Keratinocyte (primary cell): Measurements from ENCODE around the gene BRCA2. TPM values are rescaled to one million over a fixed set of nuclear protein-coding genes. Genes with fewer than 3 reads are reported as not detected.

ENCODE experiments used
- DNase-seq: peaks from one replicate; pipeline ENCODE4 v3.0.0-alpha.2; 2011; ENCODE audit warnings: low read depth, missing footprints, low spot score
- FAIRE-seq: peaks from 2 replicates; lab custom pipeline; 2011; peaks lifted over from hg19 to GRCh38; lab: Jason Lieb, UNC
- H2AFZ ChIP-seq: 2 replicates; pipeline ENCODE4 v1.6.0; 2012; ENCODE audit warnings: low read length, control low read depth, inconsistent platforms; ENCODE audit not compliant: control insufficient read depth
- H3K27ac ChIP-seq: 2 replicates; pipeline ENCODE4 v1.5.1; 2011; ENCODE audit warnings: low read length; ENCODE audit not compliant: control insufficient read depth, insufficient read depth
- H3K27me3 ChIP-seq: 3 replicates; pipeline ENCODE4 v1.6.0; 2011; ENCODE audit warnings: low read length; ENCODE audit not compliant: control insufficient read depth, insufficient read depth; ENCODE audit errors: extremely low read depth
- H3K36me3 ChIP-seq, 2 experiments: 2 replicates in 1 of 2; 3 replicates in 1 of 2; pipeline ENCODE4 v1.5.1; 2011; ENCODE audit warnings: low read length in 2 of 2, mild to moderate bottlenecking in 1 of 2; ENCODE audit not compliant: control insufficient read depth in 2 of 2, insufficient read depth in 2 of 2; ENCODE audit errors: extremely low read depth in 1 of 2
- H3K4me1 ChIP-seq: 3 replicates; pipeline ENCODE4 v1.5.1; 2011; ENCODE audit warnings: low read length; ENCODE audit not compliant: control insufficient read depth, insufficient read depth; ENCODE audit errors: extremely low read depth
- H3K4me2 ChIP-seq: 3 replicates; pipeline ENCODE4 v1.6.0; 2011; ENCODE audit warnings: low read depth, low read length; ENCODE audit not compliant: control insufficient read depth, insufficient read depth; ENCODE audit errors: extremely low read depth
- H3K4me3 ChIP-seq, 3 experiments: fragments of 200-600 bp in 1 of 3; sonication (generic) in 1 of 3; 2 replicates in 2 of 3; 3 replicates in 1 of 3; pipeline ENCODE4 v1.5.1; 2011 to 2016; ENCODE audit warnings: low read length in 3 of 3, mild to moderate bottlenecking in 3 of 3, control low read depth in 2 of 3, inconsistent platforms in 1 of 3, low read depth in 1 of 3, mixed read lengths in 1 of 3, mixed run types in 1 of 3, moderate library complexity in 1 of 3; ENCODE audit not compliant: control insufficient read depth in 2 of 3, insufficient read depth in 2 of 3; ENCODE audit errors: extremely low read depth in 1 of 3
- H3K79me2 ChIP-seq: 2 replicates; pipeline ENCODE4 v1.6.0; 2012; ENCODE audit warnings: low read length; ENCODE audit not compliant: control insufficient read depth, insufficient read depth
- H3K9ac ChIP-seq: 3 replicates; pipeline ENCODE4 v1.6.0; 2011; ENCODE audit warnings: low read length; ENCODE audit not compliant: control insufficient read depth, insufficient read depth; ENCODE audit errors: extremely low read depth
- H3K9me1 ChIP-seq: 3 replicates; pipeline ENCODE4 v1.6.0; 2011; ENCODE audit warnings: low read length; ENCODE audit not compliant: control insufficient read depth, insufficient read depth; ENCODE audit errors: extremely low read depth
- H3K9me3 ChIP-seq: 2 replicates; pipeline ENCODE4 v1.5.1; 2012; ENCODE audit warnings: low read depth, low read length; ENCODE audit not compliant: control insufficient read depth
- H4K20me1 ChIP-seq: 3 replicates; pipeline ENCODE4 v1.6.0; 2011; ENCODE audit warnings: low read length; ENCODE audit not compliant: control insufficient read depth, insufficient read depth; ENCODE audit errors: extremely low read depth
- CTCF ChIP-seq, 3 experiments: IDR thresholded peaks in 1 of 3; conservative IDR thresholded peaks in 1 of 3; optimal IDR thresholded peaks in 1 of 3; 2 replicates in 2 of 3; 3 replicates in 1 of 3; pipeline versions ENCODE3 to v1.5.1; 2011; ENCODE audit warnings: low read length in 3 of 3, mild to moderate bottlenecking in 3 of 3, moderate library complexity in 2 of 3, control low read depth in 1 of 3, inconsistent platforms in 1 of 3; ENCODE audit not compliant: insufficient read depth in 2 of 3; ENCODE audit errors: extremely low read depth in 1 of 3
- EZH2 ChIP-seq: IDR thresholded peaks from one replicate; pipeline ENCODE4 v1.6.1; 2012; ENCODE audit warnings: inconsistent platforms, mild to moderate bottlenecking, low read length, moderate library complexity
- dilution Hi-C: fragments of 300-500 bp; cut with MboI; formaldehyde crosslinking; loops from one replicate; pipeline ENCODE4 v1.7.0; 2020; ENCODE audit warnings: low sequenced_read_pairs; ENCODE audit not compliant: extremely low pct_ligation_motif_present
- polyA plus RNA-seq, 5 experiments: library from polyadenylated mRNA; depleted of rRNA in 3 of 5; stranded (reverse) in 3 of 5; stranded (forward) in 1 of 5; unstranded in 1 of 5; fragments of >200 nt; gene quantifications; 1 replicate in 1 of 5; 2 replicates in 3 of 5; 3 replicates in 1 of 5; pipeline versions ENCODE4 v1.2.1 to v1.2.3, GENCODE V29; 2011 to 2012; ENCODE audit warnings: missing spikeins in 2 of 5, low read depth in 1 of 5, low replicate concordance in 1 of 5

BRCA2 gene
- polyA plus RNA-seq, 1 donor (not counting 4 experiments of a cell fraction or from before 2014, with no cell fraction given): 2.4 TPM

GRCh38 chr13:32431361-32431760 lies 116.1 kb downstream of the BRCA2 start:
- dilution Hi-C loops: no loop called here
- DNase-seq (no peak), FAIRE-seq (no peak)
- H3K4me3 ChIP-seq: no peak overlapping the region
- H3K27ac ChIP-seq: no peak overlapping the region
- H3K79me2 ChIP-seq: no peaks in the 10 kb centered on the region
- peaks cover 0 to 5% of the 10 kb centered on the region in 2 experiments for H3K36me3 ChIP-seq
- H3K4me2 ChIP-seq: no peak overlapping the region
- no peaks in the 10 kb centered on the region for H4K20me1 ChIP-seq
- TF ChIP-seq EZH2 (no peak), CTCF (optimal IDR thresholded peaks at IDR 0.05 in 1 of 3, IDR thresholded peaks at IDR 0.05 in 1 of 3, conservative IDR thresholded peaks at IDR 0.05 in 1 of 3; ENCODE audit: extremely low read depth in 1 of 3, insufficient read depth in 2 of 3, low read length in 3 of 3) (no peak)
- H3K9me1 ChIP-seq: no peaks in the 10 kb centered on the region
- H3K9ac ChIP-seq: no peak overlapping the region
- peaks cover 23% of the 10 kb centered on the region for H3K4me1 ChIP-seq
- no peaks in the 10 kb centered on the region for H3K27me3 ChIP-seq
- H3K9me3 ChIP-seq: no peaks in the 10 kb centered on the region
- no peak overlapping the region for H2AFZ ChIP-seq

GRCh38 chr13:32432856-32433255 lies 117.5 kb downstream of the BRCA2 start:
- Histone ChIP-seq H3K4me2 (peak overlapping the region; percentile 4), H3K9ac (no peak overlapping the region), H3K36me3 (peaks cover 0 to 4% of the 10 kb centered on the region in 2 experiments), H2AFZ (no peak overlapping the region), H3K27me3 (no peaks in the 10 kb centered on the region), H3K27ac (no peak overlapping the region), H3K9me3 (no peaks in the 10 kb centered on the region), H4K20me1 (no peaks in the 10 kb centered on the region), H3K4me1 (peaks cover 16% of the 10 kb centered on the region), H3K79me2 (no peaks in the 10 kb centered on the region), H3K9me1 (no peaks in the 10 kb centered on the region), H3K4me3 (no peak overlapping the region)
- DNase-seq (peak; percentile 26), FAIRE-seq (peak; percentile 96)
- dilution Hi-C loops: no loop called here
- no peak for TF ChIP-seq CTCF (optimal IDR thresholded peaks at IDR 0.05 in 1 of 3, IDR thresholded peaks at IDR 0.05 in 1 of 3, conservative IDR thresholded peaks at IDR 0.05 in 1 of 3; ENCODE audit: extremely low read depth in 1 of 3, insufficient read depth in 2 of 3, low read length in 3 of 3)
- TF ChIP-seq EZH2: no peak
